A673 (cell line): Measurements from ENCODE around the gene CIB2. TPM values are rescaled to one million over a fixed set of nuclear protein-coding genes. Genes with fewer than 3 reads are reported as not detected.

ENCODE experiments used
- BruUV-seq: library from RNA; stranded (reverse); fragments of 400-500 nt; replicated peaks from 2 replicates; lab custom pipeline; 2021; lab: Mats Ljungman, UMichigan
- CTCF ChIA-PET: fragments of 300-600 bp; sonication (Branson Sonifier 250); formaldehyde crosslinking; loops from one replicate; lab custom pipeline; 2022; ENCODE audit warnings: antibody characterized with exemption; lab: Charles Lee
- POLR2A ChIA-PET: fragments of 300-600 bp; sonication (Branson Sonifier 250); formaldehyde crosslinking; loops from one replicate; lab custom pipeline; 2022; ENCODE audit warnings: antibody characterized with exemption; ENCODE audit not compliant: low non-redundant PET; lab: Charles Lee
- DNase-seq: peaks from one replicate; pipeline ENCODE4 v3.0.0-alpha.2; 2015; ENCODE audit warnings: low spot score
- H3K27ac ChIP-seq: fragments of 200-600 bp; sonication (generic); 2 replicates; pipeline ENCODE4 v1.5.1; 2016; ENCODE audit warnings: mixed run types, low read depth, mild to moderate bottlenecking, mixed read lengths, antibody characterized with exemption, low read length; ENCODE audit not compliant: poor library complexity, severe bottlenecking
- H3K27me3 ChIP-seq: fragments of 200-600 bp; sonication (generic); replicated peaks from 2 replicates; pipeline ENCODE4 v1.6.1; 2017; ENCODE audit warnings: mixed run types, low read depth, mild to moderate bottlenecking, mixed read lengths, antibody characterized with exemption, low read length; ENCODE audit not compliant: insufficient read depth, poor library complexity
- H3K36me3 ChIP-seq: fragments of 200-600 bp; sonication (generic); 2 replicates; pipeline ENCODE4 v1.6.1; 2016; ENCODE audit warnings: mixed run types, mild to moderate bottlenecking, mixed read lengths, antibody characterized with exemption, low read length; ENCODE audit not compliant: insufficient read depth, poor library complexity, severe bottlenecking
- H3K4me1 ChIP-seq: fragments of 200-600 bp; sonication (generic); 2 replicates; pipeline ENCODE4 v1.6.1; 2017; ENCODE audit warnings: mixed run types, mild to moderate bottlenecking, mixed read lengths, antibody characterized with exemption, low read length; ENCODE audit not compliant: insufficient read depth, poor library complexity, severe bottlenecking
- H3K4me3 ChIP-seq: fragments of 200-600 bp; sonication (generic); 2 replicates; pipeline ENCODE4 v1.5.1; 2016; ENCODE audit warnings: low read depth, mixed run types, mild to moderate bottlenecking, mixed read lengths, low read length; ENCODE audit not compliant: poor library complexity, severe bottlenecking
- H3K9me3 ChIP-seq: fragments of 200-600 bp; sonication (generic); 2 replicates; pipeline ENCODE4 v1.6.1; 2016; ENCODE audit warnings: mixed run types, low read depth, mild to moderate bottlenecking, mixed read lengths, antibody characterized with exemption, low read length; ENCODE audit not compliant: poor library complexity, severe bottlenecking
- CTCF ChIP-seq: fragments of 300-800, 200-600 bp; sonication (generic); conservative IDR thresholded peaks from 2 replicates; pipeline ENCODE4 v1.5.1; 2017; ENCODE audit warnings: low read depth, mild to moderate bottlenecking, antibody characterized with exemption, low read length, moderate library complexity, mixed read lengths
- EZH2 ChIP-seq: fragments of 200-600 bp; sonication (generic); IDR thresholded peaks from 2 replicates; pipeline ENCODE4 v1.6.1; 2017; ENCODE audit warnings: borderline replicate concordance, low read depth, mild to moderate bottlenecking, mixed read lengths, antibody characterized with exemption, low read length; ENCODE audit not compliant: poor library complexity, severe bottlenecking
- intact Hi-C: fragments of 100-400 bp; cut with micrococcal nuclease; formaldehyde crosslinking; loops from one replicate; pipeline ENCODE4 v1.10.0; 2022; ENCODE audit not compliant: unreplicated experiment
- total RNA-seq: library from RNA; stranded (reverse); gene quantifications from 2 replicates; pipeline ENCODE4 v1.2.3, GENCODE V29; 2021

Gene CIB2
- total RNA-seq, 1 experiment from 2014 or later: 2.1 TPM

GRCh38 chr15:78174401-78174800 lies 43.2 kb upstream of the CIB2 start:
- TF ChIP-seq CTCF (no peak), EZH2 (no peak)
- H3K27me3 ChIP-seq: no peaks in the 10 kb centered on the region
- ChIA-PET CTCF (no interaction called here), POLR2A (interaction anchor here (0.7 kb wide), 1 partner anchor 658 kb away, joined by 4 read pairs; no protein-coding TSS in a partner anchor)
- H3K36me3 ChIP-seq: peaks cover 14% of the 10 kb centered on the region
- DNase-seq: no peak
- no peaks in the 10 kb centered on the region for H3K4me1 ChIP-seq
- no peaks in the 10 kb centered on the region for H3K9me3 ChIP-seq
- no TSS peak for BruUV-seq
- H3K4me3 ChIP-seq: no peak overlapping the region
- H3K27ac ChIP-seq: no peak overlapping the region
- intact Hi-C loops: no loop called here

DNA sequence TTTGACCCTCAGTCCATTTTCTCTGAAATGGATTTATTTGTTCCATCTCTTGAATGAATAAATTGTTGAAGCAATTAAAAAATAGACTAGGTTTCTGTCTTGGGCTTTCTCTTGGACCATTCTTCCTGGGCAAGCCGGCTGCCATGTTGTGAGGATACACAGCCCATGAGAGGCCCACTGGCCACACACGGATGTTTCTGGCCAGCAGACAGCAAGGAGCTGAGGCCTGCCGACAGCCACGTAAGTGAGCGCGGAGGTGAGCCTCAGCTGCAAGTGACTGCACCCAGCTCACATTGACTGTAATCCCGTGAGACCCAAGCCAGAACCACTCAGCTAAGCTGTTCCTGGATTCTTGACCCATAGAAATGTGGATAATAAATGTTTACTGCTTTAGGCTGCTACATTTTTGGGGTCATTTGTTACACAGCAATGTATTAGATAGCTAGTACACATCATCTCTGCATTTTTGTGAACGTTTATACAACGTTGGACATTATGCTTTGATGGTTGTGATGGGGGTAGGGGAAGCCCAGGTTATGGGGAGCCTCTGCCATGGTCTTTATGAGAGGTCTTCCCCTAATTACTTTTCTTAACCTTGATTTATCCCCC lies 40.7 kb upstream of the CIB2 start:
- H3K36me3 ChIP-seq: peaks cover 30% of the 10 kb centered on the region

GRCh38 chr15:78170848-78171773 lies 39.9 kb upstream of the CIB2 start:
- Histone ChIP-seq H3K9me3 (no peaks in the 10 kb centered on the region), H3K4me3 (no peak overlapping the region), H3K4me1 (no peaks in the 10 kb centered on the region), H3K36me3 (peaks cover 38% of the 10 kb centered on the region), H3K27ac (no peak overlapping the region), H3K27me3 (no peaks in the 10 kb centered on the region)
- TF ChIP-seq EZH2 (no peak), CTCF (no peak)
- POLR2A ChIA-PET: no interaction called here
- CTCF ChIA-PET: no interaction called here
- intact Hi-C loops: no loop called here
- no TSS peak for BruUV-seq
- DNase-seq: no peak

More for the DNA sequence above, 40.7 kb upstream of the CIB2 start:
- ChIA-PET CTCF (no interaction called here), POLR2A (no interaction called here)
- no peak for DNase-seq
- no peaks in the 10 kb centered on the region for H3K27me3 ChIP-seq
- intact Hi-C loops: no loop called here
- no peaks in the 10 kb centered on the region for H3K4me1 ChIP-seq
- BruUV-seq: no TSS peak
- no peak overlapping the region for H3K4me3 ChIP-seq
- TF ChIP-seq EZH2 (no peak), CTCF (no peak)
- no peaks in the 10 kb centered on the region for H3K9me3 ChIP-seq
- no peak overlapping the region for H3K27ac ChIP-seq
